HFFc6 (cell line): ENCODE measurements around the gene TDP1. TPM values are rescaled to one million over a fixed set of nuclear protein-coding genes. Genes with fewer than 3 reads are reported as not detected.

ENCODE experiments used
- DNase-seq: peaks from one replicate; pipeline ENCODE4 v3.0.0-alpha.2; 2018
- H3K27ac Mint-ChIP-seq: 2 replicates; pipeline ENCODE4 v1.8.0; 2020; ENCODE audit warnings: mild to moderate bottlenecking, mixed read lengths
- H3K27me3 Mint-ChIP-seq: 2 replicates; pipeline ENCODE4 v1.8.0; 2021; ENCODE audit warnings: mild to moderate bottlenecking, moderate library complexity, mixed read lengths; ENCODE audit not compliant: insufficient read depth
- H3K36me3 Mint-ChIP-seq: 2 replicates; pipeline ENCODE4 v1.8.0; 2021; ENCODE audit warnings: low read depth, mixed read lengths
- H3K4me1 Mint-ChIP-seq: 2 replicates; pipeline ENCODE4 v1.8.0; 2020; ENCODE audit warnings: low read depth, mixed read lengths
- H3K4me3 Mint-ChIP-seq: 2 replicates; pipeline ENCODE4 v1.8.0; 2020; ENCODE audit warnings: mild to moderate bottlenecking, moderate library complexity, mixed read lengths
- H3K9me3 Mint-ChIP-seq: 2 replicates; pipeline ENCODE4 v1.8.0; 2020; ENCODE audit warnings: mild to moderate bottlenecking, mixed read lengths
- CTCF ChIP-seq: fragments of 200-600 bp; sonication (generic); IDR thresholded peaks from 2 replicates; pipeline ENCODE4 v1.5.0; 2021; ENCODE audit warnings: antibody characterized with exemption, mild to moderate bottlenecking
- total RNA-seq, 6 experiments: library from RNA; stranded (reverse); fragmentation: NEBNext Ultra II Directional; extraction: Animal tissue kit (Norgen Biotek cat#: 25700); gene quantifications; 2 replicates in 1 of 6; 3 replicates in 5 of 6; pipeline ENCODE4 v1.2.3, GENCODE V29; 2021

Gene TDP1
- total RNA-seq, 6 experiments from 2014 or later, result 20.3 to 28.3 (median 23.3) TPM

GRCh38 chr14:90060312-90060964, 104.7 kb downstream of the TDP1 start:
- H3K36me3 Mint-ChIP-seq, result no peaks in the 10 kb centered on the region
- no peak overlapping the region for H3K27ac Mint-ChIP-seq
- H3K9me3 Mint-ChIP-seq, result no peaks in the 10 kb centered on the region; the same call in 1 of the 2 replicates
- H3K4me1 Mint-ChIP-seq, result 0 out of 2 replicates have a peak, but pooled peaks cover 4% of the 10 kb centered on the region
- TF ChIP-seq CTCF, result peak; percentile 66
- no peak for DNase-seq
- H3K27me3 Mint-ChIP-seq, result peaks cover 42% of the 10 kb centered on the region
- peak overlapping the region; percentile 73 for H3K4me3 Mint-ChIP-seq

- no peak overlapping the region for H3K27ac Mint-ChIP-seq
- no peaks in the 10 kb centered on the region; the same call in 1 of the 2 replicates for H3K9me3 Mint-ChIP-seq
- H3K4me3 Mint-ChIP-seq, result no peak overlapping the region
- no peak for DNase-seq
- 0 out of 2 replicates have a peak, but pooled peaks cover 4% of the 10 kb centered on the region for H3K4me1 Mint-ChIP-seq
- H3K27me3 Mint-ChIP-seq, result peaks cover 42% of the 10 kb centered on the region
- H3K36me3 Mint-ChIP-seq, result no peaks in the 10 kb centered on the region
- TF ChIP-seq CTCF, result no peak
Observed at GRCh38 chr14:90060965-90061684, 105.4 kb downstream of the TDP1 start.

GRCh38 chr14:90061685-90062126, 106.0 kb downstream of the TDP1 start, which contains the start of gene KCNK13:
TSS of gene KCNK13 (plus strand) at chr14:90061994. CDS start at chr14:90062206, 212 bp downstream.
- Mint-ChIP-seq H3K27ac (no peak within 1 kb of the TSS), H3K27me3 (peaks cover 42% of the 10 kb centered on the region), H3K4me1 (0 out of 2 replicates have a peak, but pooled peaks cover 4% of the 10 kb centered on the region), H3K9me3 (no peaks in the 10 kb centered on the region; the same call in 1 of the 2 replicates), H3K4me3 (no peak within 1 kb of the TSS), H3K36me3 (no peaks in the 10 kb centered on the region)
- no peak for DNase-seq
- TF ChIP-seq CTCF, result no peak

GRCh38 chr14:90062127-90062794, 106.5 kb downstream of the TDP1 start:
- Mint-ChIP-seq H3K36me3 (no peaks in the 10 kb centered on the region), H3K4me3 (no peak overlapping the region), H3K9me3 (no peaks in the 10 kb centered on the region; the same call in 1 of the 2 replicates), H3K27ac (no peak overlapping the region), H3K27me3 (peaks cover 39% of the 10 kb centered on the region), H3K4me1 (0 out of 2 replicates have a peak, but pooled peaks cover 4% of the 10 kb centered on the region)
- no peak for DNase-seq
- TF ChIP-seq CTCF, result no peak

GRCh38 chr14:90062822-90063539, 107.3 kb downstream of the TDP1 start:
- H3K9me3 Mint-ChIP-seq, result no peaks in the 10 kb centered on the region; the same call in 1 of the 2 replicates
- no peak overlapping the region for H3K4me3 Mint-ChIP-seq
- H3K27ac Mint-ChIP-seq, result no peak overlapping the region
- no peak for DNase-seq
- no peaks in the 10 kb centered on the region for H3K36me3 Mint-ChIP-seq
- peaks cover 39% of the 10 kb centered on the region for H3K27me3 Mint-ChIP-seq
- 0 out of 2 replicates have a peak, but pooled peaks cover 4% of the 10 kb centered on the region for H3K4me1 Mint-ChIP-seq
- no peak for TF ChIP-seq CTCF
